ENCODE results near the gene ELP1. TPM values are rescaled to one million over a fixed set of nuclear protein-coding genes. Genes with fewer than 3 reads are reported as not detected.
"Not testable (repeated sequence)": the region's sequence is repeated elsewhere in the genome, so short reads cannot be mapped to it uniquely, and the experiment has no call there.

The ELP1 gene
- total RNA-seq, 2 donors from 2014 or later = 11.8 to 21.6 TPM

DNA sequence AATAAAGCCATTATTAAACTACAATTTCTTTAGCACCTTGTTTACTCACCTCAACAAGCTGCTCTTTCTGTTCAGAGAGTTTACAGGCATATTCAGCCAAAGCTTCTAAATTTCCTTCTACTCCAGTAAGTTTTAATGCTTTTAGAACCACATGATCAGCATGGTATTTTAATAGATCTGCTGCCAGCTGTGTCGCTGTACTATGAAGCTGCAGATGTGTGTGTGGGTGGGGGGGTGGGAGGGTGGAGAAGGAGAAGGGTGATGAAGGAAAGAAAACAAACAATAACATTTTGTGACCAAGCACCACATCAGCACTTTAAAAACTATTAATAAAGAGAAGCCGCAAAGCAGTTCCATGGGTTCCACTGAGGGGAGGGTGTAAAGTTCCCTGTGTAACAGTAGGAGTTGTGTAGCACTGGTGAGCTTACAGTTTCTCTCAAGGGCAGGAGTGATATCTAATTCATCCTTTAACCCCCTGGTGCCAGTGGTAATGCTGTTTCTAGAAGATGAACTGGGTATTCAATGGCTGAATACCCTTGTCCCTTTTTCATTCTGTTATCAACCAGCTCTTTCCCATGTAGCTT, 38.8 kb upstream of the ELP1 start:
- no peak overlapping the region for H3K27ac ChIP-seq
- TF ChIP-seq, protein P1, sequence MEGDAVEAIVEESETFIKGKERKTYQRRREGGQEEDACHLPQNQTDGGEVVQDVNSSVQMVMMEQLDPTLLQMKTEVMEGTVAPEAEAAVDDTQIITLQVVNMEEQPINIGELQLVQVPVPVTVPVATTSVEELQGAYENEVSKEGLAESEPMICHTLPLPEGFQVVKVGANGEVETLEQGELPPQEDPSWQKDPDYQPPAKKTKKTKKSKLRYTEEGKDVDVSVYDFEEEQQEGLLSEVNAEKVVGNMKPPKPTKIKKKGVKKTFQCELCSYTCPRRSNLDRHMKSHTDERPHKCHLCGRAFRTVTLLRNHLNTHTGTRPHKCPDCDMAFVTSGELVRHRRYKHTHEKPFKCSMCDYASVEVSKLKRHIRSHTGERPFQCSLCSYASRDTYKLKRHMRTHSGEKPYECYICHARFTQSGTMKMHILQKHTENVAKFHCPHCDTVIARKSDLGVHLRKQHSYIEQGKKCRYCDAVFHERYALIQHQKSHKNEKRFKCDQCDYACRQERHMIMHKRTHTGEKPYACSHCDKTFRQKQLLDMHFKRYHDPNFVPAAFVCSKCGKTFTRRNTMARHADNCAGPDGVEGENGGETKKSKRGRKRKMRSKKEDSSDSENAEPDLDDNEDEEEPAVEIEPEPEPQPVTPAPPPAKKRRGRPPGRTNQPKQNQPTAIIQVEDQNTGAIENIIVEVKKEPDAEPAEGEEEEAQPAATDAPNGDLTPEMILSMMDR (IDR thresholded peaks at IDR 0.05) = no peak
- intact Hi-C loops (cut with DNase I) = no loop called here
- DNase-seq = no peak
- no peaks in the 10 kb centered on the region for H3K9me3 ChIP-seq
- no peak overlapping the region for H3K4me3 ChIP-seq
- H3K36me3 ChIP-seq = no peaks in the 10 kb centered on the region
- no peaks in the 10 kb centered on the region for H3K27me3 ChIP-seq
- no peak overlapping the region for H3K9ac ChIP-seq (ENCODE audit: low read depth in 2 of 2, low read length in 2 of 2)
- no peaks in the 10 kb centered on the region for H3K4me1 ChIP-seq

DNA sequence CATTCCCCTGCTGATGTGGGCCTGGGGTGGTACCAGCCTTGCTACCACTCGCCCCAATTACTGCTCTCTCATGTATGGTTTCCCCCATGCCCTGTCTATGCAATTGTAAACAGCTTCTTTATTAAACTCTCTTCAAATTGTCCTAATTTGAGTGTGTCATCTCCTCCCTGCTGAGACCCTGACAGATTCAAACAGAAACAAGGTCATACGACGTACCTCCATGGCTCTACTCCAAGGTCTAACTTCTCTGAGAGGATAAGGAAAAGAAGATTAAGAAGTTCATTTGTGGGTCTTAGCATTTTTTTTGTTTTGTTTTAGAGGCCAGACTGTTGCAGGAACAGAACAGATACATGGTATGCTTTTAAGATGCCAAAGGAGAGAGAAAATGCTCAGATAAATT, 38.3 kb upstream of the ELP1 start:
- Histone ChIP-seq H3K36me3 (no peaks in the 10 kb centered on the region), H3K27ac (no peak overlapping the region), H3K9ac (ENCODE audit: low read depth in 2 of 2, low read length in 2 of 2) (no peak overlapping the region), H3K9me3 (no peaks in the 10 kb centered on the region), H3K4me1 (no peaks in the 10 kb centered on the region), H3K4me3 (no peak overlapping the region), H3K27me3 (no peaks in the 10 kb centered on the region)
- no peak for DNase-seq
- intact Hi-C loops (cut with DNase I) = no loop called here
- TF ChIP-seq, protein P1 (IDR thresholded peaks at IDR 0.05) = no peak

DNA sequence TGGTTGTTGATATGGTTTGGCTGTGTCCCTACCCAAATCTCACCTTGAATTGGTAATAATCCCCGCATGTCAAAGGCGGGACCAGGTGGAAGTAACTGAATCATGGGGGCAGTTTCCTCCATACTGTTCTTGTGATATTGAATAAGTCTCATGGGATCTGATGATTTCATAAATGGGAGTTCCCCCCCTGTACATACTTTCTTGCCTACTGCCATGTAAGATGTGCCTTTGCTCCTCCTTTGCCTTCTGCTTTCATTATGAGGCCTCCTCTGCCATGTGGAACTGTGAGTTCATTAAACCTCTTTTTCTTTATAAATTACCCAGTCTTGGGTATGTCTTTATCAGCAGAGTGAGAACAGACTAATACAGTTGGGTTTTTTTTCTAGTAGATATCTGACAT, 37.5 kb upstream of the ELP1 start:
- H3K4me3 ChIP-seq; H3K27ac ChIP-seq; intact Hi-C loops (cut with DNase I); H3K4me1 ChIP-seq; H3K9me3 ChIP-seq; DNase-seq; H3K36me3 ChIP-seq; H3K9ac ChIP-seq (ENCODE audit: low read depth in 2 of 2, low read length in 2 of 2); H3K27me3 ChIP-seq: not testable (repeated sequence)

DNA sequence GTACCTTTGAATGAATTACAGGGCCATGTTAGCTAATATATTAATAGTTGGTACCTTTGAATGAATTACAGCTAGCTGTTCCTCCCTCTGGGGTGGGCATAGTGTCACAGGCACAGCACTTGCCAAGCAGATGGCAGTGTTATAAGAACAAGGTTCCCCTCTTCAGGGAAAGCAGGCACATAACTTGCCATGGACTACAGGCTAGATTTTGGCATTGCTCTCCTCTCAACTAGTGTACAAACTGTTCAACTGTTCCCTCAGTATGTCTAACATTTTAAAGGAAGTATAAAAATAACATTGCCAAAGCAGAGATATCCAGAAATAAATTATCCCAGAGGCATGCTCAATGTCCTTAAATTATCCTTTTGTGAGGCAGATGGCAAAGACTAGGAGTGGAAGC, 34.0 kb upstream of the ELP1 start:
- Histone ChIP-seq H3K4me1 (no peaks in the 10 kb centered on the region), H3K4me3 (no peak overlapping the region), H3K27ac (no peak overlapping the region), H3K9me3 (no peaks in the 10 kb centered on the region), H3K36me3 (no peaks in the 10 kb centered on the region), H3K27me3 (no peaks in the 10 kb centered on the region), H3K9ac (ENCODE audit: low read depth in 2 of 2, low read length in 2 of 2) (no peak overlapping the region)
- intact Hi-C loops (cut with DNase I) = no loop called here
- no peak for DNase-seq
- TF ChIP-seq, protein P1 (IDR thresholded peaks at IDR 0.05) = no peak

DNA sequence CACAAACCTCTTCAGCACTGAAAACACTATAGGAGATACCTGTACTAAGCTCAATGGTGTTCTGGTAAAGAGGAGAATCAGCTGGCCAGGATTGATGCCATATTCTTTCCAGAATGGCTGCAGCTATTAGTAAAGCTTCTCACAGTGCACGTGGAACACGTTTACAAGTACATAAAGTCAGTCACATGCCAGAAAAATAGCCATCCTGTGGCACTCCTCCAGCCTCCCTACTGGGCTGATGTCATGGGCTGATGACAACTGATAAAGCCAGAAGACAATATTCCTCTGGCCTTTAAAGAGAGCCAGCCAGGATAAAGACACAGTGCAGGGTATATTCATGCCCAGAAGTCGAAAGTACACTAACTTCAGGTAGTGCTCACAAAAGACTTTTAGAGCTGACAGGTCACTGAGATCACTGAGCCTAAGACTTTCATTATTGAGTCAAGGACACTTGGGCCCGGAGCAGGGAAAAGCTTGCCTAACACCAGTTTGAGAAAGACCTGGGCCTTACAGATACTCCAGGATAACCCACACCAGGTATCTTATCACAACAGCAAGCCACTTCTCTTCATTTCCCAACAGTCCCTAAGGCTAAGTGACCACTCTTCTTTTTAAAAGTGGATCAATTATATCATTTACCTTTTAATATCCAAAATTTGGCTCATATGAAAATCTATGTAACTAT, 29.7 kb upstream of the ELP1 start:
- intact Hi-C loops (cut with DNase I) = no loop called here
- H3K9ac ChIP-seq (ENCODE audit: low read depth in 2 of 2, low read length in 2 of 2) = no peak overlapping the region

DNA sequence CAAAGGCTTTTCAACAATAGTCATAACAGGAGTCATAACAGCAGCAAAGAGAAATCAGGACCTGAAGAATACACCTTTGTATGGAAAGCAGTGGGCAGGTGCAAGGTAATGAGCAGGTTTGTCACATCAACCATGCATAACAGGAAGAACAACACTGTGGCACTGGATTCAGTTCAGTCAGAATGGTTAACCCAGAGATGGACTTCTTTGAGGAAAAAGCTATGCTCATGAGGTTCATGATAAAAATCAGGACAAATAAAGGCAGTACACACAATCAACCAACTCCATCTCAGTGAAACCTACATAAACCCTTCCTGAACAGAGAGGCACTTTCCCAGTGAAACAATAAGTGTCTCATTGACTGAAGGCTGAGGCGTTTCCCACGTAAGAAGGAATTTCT, 27.2 kb upstream of the ELP1 start:
- Histone ChIP-seq H3K36me3 (no peaks in the 10 kb centered on the region), H3K27ac (no peak overlapping the region), H3K9me3 (no peaks in the 10 kb centered on the region), H3K4me1 (no peaks in the 10 kb centered on the region), H3K4me3 (no peak overlapping the region), H3K27me3 (no peaks in the 10 kb centered on the region), H3K9ac (ENCODE audit: low read depth in 2 of 2, low read length in 2 of 2) (no peak overlapping the region)
- TF ChIP-seq, protein P1 (IDR thresholded peaks at IDR 0.05) = no peak
- intact Hi-C loops (cut with DNase I) = no loop called here
- DNase-seq = no peak

More for the DNA sequence above, 29.7 kb upstream of the ELP1 start:
- Histone ChIP-seq H3K4me1 (no peaks in the 10 kb centered on the region), H3K4me3 (no peak overlapping the region), H3K27ac (no peak overlapping the region), H3K36me3 (no peaks in the 10 kb centered on the region), H3K27me3 (no peaks in the 10 kb centered on the region), H3K9me3 (no peaks in the 10 kb centered on the region)
- TF ChIP-seq, protein P1 (IDR thresholded peaks at IDR 0.05) = no peak
- DNase-seq = no peak

Measured in colonic mucosa (tissue), 4 donors.